Testis (tissue), 2 donors: ENCODE results near the gene PTPRD.
"Not testable (repeated sequence)": the region's sequence is repeated elsewhere in the genome, so short reads cannot be mapped to it uniquely, and the experiment has no call there.

Source experiments
- POLR2A ChIP-seq: fragments of 450-650 bp; IDR thresholded peaks from one replicate; pipeline ENCODE4 v1.6.1; 2017; ENCODE audit warnings: antibody characterized with exemption, mild to moderate bottlenecking, moderate library complexity
- TF ChIP-seq, protein P1 (sequence below), 3 experiments: fragments of 450-650 bp in 2 of 3; fragments of 200-600 bp in 1 of 3; sonication (generic) in 1 of 3; IDR thresholded peaks; one replicate each; pipeline ENCODE4 v1.5.1; 2016 to 2019; ENCODE audit warnings: antibody characterized with exemption in 3 of 3, mild to moderate bottlenecking in 2 of 3, moderate library complexity in 1 of 3

DNA sequence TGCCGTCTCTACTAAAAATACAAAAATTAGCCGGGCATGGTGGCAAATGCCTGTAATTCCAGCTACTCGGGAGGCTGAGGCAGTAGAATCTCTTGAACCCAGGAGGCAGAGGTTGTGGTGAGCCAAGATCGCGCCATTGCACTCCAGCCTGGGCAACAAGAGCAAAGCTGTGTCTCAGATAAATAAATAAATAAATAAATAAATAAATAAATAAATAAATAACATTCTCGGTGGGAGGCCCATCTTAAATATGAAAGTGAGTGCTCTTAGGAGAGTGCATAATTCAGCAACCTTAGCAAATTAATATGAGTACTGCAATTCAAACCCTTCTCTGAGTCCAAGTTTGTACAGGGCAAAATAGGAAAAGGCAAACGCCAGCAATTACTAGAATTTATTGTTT lies 1302.1 kb downstream of the PTPRD start:
- TF ChIP-seq, protein P1, sequence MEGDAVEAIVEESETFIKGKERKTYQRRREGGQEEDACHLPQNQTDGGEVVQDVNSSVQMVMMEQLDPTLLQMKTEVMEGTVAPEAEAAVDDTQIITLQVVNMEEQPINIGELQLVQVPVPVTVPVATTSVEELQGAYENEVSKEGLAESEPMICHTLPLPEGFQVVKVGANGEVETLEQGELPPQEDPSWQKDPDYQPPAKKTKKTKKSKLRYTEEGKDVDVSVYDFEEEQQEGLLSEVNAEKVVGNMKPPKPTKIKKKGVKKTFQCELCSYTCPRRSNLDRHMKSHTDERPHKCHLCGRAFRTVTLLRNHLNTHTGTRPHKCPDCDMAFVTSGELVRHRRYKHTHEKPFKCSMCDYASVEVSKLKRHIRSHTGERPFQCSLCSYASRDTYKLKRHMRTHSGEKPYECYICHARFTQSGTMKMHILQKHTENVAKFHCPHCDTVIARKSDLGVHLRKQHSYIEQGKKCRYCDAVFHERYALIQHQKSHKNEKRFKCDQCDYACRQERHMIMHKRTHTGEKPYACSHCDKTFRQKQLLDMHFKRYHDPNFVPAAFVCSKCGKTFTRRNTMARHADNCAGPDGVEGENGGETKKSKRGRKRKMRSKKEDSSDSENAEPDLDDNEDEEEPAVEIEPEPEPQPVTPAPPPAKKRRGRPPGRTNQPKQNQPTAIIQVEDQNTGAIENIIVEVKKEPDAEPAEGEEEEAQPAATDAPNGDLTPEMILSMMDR (IDR thresholded peaks at IDR 0.05), result not testable (repeated sequence)
- TF ChIP-seq POLR2A, result not testable (repeated sequence)
